Measurements from ENCODE around the gene VANGL2. TPM values are rescaled to one million over a fixed set of nuclear protein-coding genes. Genes with fewer than 3 reads are reported as not detected.

The VANGL2 gene
- polyA plus RNA-seq, 2 donors, result 4.5 to 6.8 TPM

DNA sequence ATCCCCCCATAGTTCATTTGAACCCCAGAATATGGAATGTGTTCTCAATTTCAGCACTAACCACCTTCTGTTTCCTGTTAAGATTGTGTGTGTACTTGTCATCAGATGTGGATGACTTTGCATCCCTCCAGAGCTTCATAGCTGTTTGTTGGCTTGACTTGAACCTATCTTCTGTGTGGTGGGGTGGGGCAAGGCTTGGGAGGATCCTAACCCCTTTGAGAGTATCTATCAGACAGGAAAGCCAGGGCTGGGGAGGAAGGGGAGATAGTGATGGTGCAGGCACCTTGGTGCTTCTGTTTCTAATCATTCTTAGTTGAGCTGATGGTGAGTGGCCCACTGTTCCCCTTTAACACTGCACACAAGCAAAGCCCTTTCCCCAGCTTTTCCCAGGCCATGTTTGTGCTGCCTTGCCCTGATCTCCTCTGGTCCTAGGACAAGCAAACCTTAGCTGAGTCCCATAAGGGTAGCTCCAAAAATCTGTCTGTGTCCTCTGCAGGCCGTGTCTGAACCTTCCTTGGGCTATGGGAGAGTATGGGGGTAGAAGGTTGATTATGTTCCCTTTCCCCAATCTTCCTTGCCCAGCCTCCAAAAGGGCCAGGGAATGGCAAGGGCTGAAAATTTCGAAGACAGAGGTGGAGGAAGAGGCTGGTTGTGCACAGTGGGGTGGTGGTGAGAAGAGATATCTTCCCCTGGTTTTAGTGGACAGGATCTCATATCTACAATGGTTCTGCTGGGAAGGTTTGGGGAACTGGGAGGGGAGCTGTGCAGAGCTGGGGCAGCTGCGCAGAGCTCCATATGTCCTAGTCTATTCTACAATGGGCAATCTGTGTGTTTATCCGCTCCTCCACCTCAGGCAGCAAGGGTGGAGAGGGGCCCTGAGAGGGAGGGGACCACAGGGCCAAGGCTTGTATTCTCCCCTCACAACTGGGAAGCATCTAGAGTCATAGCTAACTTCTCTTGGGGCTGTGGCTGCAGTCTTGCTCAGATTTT lies 32.1 kb upstream of the VANGL2 start:
- H3K4me3 ChIP-seq (ENCODE audit: low read depth in 1 of 2, low read length in 2 of 2), result no peak overlapping the region
- 85 to 86% methylated on average over 4 of the region's 4 CpGs for WGBS, 2 donors
- no peaks in the 10 kb centered on the region for H3K27me3 ChIP-seq (ENCODE audit: control insufficient read depth in 1 of 2, insufficient read depth in 2 of 2, low read length in 2 of 2)
- H3K27ac ChIP-seq (ENCODE audit: low read depth in 2 of 2, low read length in 1 of 2), result no peak overlapping the region
- no peaks in the 10 kb centered on the region for H3K9me3 ChIP-seq (ENCODE audit: control insufficient read depth in 2 of 2, insufficient read depth in 1 of 2, low read depth in 1 of 2, low read length in 1 of 2)
- H3K36me3 ChIP-seq (ENCODE audit: control insufficient read depth in 2 of 2, insufficient read depth in 2 of 2, low read length in 1 of 2), result no peaks in the 10 kb centered on the region
- H3K4me1 ChIP-seq (ENCODE audit: control insufficient read depth in 2 of 2, insufficient read depth in 2 of 2, low read length in 1 of 2), result no peaks in the 10 kb centered on the region

DNA sequence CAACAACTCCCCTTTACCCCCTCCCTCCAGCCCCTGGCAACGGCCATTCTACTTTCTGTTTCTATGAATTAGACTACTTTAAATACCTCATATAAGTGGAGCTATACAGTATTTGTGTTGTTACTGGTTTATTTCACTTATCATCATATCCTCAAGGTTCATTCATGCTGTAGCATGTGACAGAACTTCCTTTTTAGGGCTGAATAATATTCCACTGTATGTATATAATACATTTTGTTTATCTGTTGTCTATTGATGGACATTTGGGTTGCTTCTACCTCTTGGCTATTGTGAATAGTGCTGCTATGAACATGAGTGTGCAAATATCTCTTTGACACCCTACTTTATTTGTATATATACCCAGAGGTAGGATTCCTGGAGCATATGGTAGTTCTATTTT lies 31.3 kb upstream of the VANGL2 start:
- no peaks in the 10 kb centered on the region for H3K27me3 ChIP-seq (ENCODE audit: control insufficient read depth in 1 of 2, insufficient read depth in 2 of 2, low read length in 2 of 2)
- H3K9me3 ChIP-seq (ENCODE audit: control insufficient read depth in 2 of 2, insufficient read depth in 1 of 2, low read depth in 1 of 2, low read length in 1 of 2), result no peaks in the 10 kb centered on the region
- H3K4me3 ChIP-seq (ENCODE audit: low read depth in 1 of 2, low read length in 2 of 2), result no peak overlapping the region
- no peak overlapping the region for H3K27ac ChIP-seq (ENCODE audit: low read depth in 2 of 2, low read length in 1 of 2)
- H3K4me1 ChIP-seq (ENCODE audit: control insufficient read depth in 2 of 2, insufficient read depth in 2 of 2, low read length in 1 of 2), result no peaks in the 10 kb centered on the region
- 70 to 72% methylated on average over 1 of the region's 1 CpG for WGBS, 2 donors
- H3K36me3 ChIP-seq (ENCODE audit: control insufficient read depth in 2 of 2, insufficient read depth in 2 of 2, low read length in 1 of 2), result no peaks in the 10 kb centered on the region

DNA sequence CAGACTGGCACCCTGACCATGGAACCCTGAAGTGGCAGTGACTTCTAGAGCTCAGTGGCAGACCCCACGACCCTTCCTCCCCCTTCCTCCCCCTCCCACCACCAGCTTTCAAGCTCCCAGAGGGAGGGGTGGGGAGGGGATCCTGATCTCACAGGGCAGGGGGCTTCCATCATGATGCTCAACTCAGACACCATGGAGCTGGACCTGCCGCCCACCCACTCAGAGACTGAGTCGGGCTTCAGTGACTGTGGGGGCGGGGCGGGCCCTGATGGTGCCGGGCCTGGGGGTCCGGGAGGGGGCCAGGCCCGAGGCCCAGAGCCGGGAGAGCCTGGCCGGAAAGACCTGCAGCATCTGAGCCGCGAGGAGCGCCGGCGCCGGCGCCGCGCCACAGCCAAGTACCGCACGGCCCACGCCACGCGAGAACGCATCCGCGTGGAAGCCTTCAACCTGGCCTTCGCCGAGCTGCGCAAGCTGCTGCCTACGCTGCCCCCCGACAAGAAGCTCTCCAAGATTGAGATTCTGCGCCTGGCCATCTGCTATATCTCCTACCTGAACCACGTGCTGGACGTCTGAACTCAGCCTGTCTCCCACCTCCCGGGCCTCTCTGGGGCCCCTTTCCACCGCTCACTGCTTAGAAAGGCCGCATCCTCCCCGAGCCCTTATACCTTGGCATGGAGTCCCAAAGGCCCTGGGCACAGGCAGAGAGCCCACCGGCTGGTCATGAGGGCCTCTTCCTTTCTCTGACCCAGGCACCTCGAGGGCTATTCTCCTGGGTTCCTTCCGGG lies 29.6 kb upstream of the VANGL2 start:
- Histone ChIP-seq H3K27ac (ENCODE audit: low read depth in 2 of 2, low read length in 1 of 2) (no peak overlapping the region), H3K27me3 (ENCODE audit: control insufficient read depth in 1 of 2, insufficient read depth in 2 of 2, low read length in 2 of 2) (no peaks in the 10 kb centered on the region), H3K4me3 (ENCODE audit: low read depth in 1 of 2, low read length in 2 of 2) (no peak overlapping the region), H3K4me1 (ENCODE audit: control insufficient read depth in 2 of 2, insufficient read depth in 2 of 2, low read length in 1 of 2) (peaks cover 0 to 2% of the 10 kb centered on the region in 2 donors), H3K36me3 (ENCODE audit: control insufficient read depth in 2 of 2, insufficient read depth in 2 of 2, low read length in 1 of 2) (no peaks in the 10 kb centered on the region), H3K9me3 (ENCODE audit: control insufficient read depth in 2 of 2, insufficient read depth in 1 of 2, low read depth in 1 of 2, low read length in 1 of 2) (no peaks in the 10 kb centered on the region)
- 76 to 79% methylated on average over 36 to 42 of the region's 42 CpGs for WGBS, 2 donors

DNA sequence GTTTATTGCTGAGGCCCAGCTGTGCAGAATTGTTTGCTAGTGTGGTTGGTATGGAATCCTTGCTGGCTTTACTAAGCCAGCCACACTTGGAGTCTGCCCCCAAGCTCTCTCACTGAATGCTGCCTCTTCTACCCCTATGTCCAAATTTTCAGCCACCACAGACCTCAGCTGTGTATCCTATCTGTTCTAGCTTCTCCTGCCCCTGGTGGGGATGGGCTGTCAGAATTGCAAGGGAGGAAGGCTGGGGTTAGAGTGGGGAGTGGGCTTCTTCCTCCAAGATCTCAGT lies 29.1 kb upstream of the VANGL2 start:
- H3K36me3 ChIP-seq (ENCODE audit: control insufficient read depth in 2 of 2, insufficient read depth in 2 of 2, low read length in 1 of 2), result no peaks in the 10 kb centered on the region
- no peaks in the 10 kb centered on the region for H3K27me3 ChIP-seq (ENCODE audit: control insufficient read depth in 1 of 2, insufficient read depth in 2 of 2, low read length in 2 of 2)
- no peaks in the 10 kb centered on the region for H3K9me3 ChIP-seq (ENCODE audit: control insufficient read depth in 2 of 2, insufficient read depth in 1 of 2, low read depth in 1 of 2, low read length in 1 of 2)
- no peak overlapping the region for H3K4me3 ChIP-seq (ENCODE audit: low read depth in 1 of 2, low read length in 2 of 2)
- no peak overlapping the region for H3K27ac ChIP-seq (ENCODE audit: low read depth in 2 of 2, low read length in 1 of 2)
- peaks cover 0 to 2% of the 10 kb centered on the region in 2 donors for H3K4me1 ChIP-seq (ENCODE audit: control insufficient read depth in 2 of 2, insufficient read depth in 2 of 2, low read length in 1 of 2)

DNA sequence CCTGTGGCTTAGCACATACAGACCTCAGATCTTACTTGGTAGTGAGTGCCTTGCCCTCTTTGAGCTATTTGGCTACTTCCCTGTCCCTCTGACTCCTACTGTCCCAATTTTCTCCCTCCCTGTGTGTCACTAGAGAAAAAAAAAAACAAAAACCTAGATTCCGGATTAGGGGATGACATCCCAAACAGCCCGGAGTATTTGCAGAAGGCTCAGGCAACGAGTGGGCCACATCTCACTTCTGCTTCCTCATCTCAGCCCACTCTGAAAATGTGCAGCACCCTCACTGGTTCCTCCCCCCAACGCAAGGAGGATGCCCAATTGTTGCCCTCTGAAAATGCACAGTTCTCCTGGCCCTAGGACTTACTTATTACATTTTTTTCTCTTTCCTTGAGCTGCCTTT lies 28.6 kb upstream of the VANGL2 start:
- 80 to 84% methylated on average over 4 of the region's 4 CpGs for WGBS, 2 donors
- peaks cover 0 to 2% of the 10 kb centered on the region in 2 donors for H3K4me1 ChIP-seq (ENCODE audit: control insufficient read depth in 2 of 2, insufficient read depth in 2 of 2, low read length in 1 of 2)
- no peaks in the 10 kb centered on the region for H3K36me3 ChIP-seq (ENCODE audit: control insufficient read depth in 2 of 2, insufficient read depth in 2 of 2, low read length in 1 of 2)
- no peak overlapping the region for H3K27ac ChIP-seq (ENCODE audit: low read depth in 2 of 2, low read length in 1 of 2)
- H3K27me3 ChIP-seq (ENCODE audit: control insufficient read depth in 1 of 2, insufficient read depth in 2 of 2, low read length in 2 of 2), result no peaks in the 10 kb centered on the region
- H3K9me3 ChIP-seq (ENCODE audit: control insufficient read depth in 2 of 2, insufficient read depth in 1 of 2, low read depth in 1 of 2, low read length in 1 of 2), result no peaks in the 10 kb centered on the region
- H3K4me3 ChIP-seq (ENCODE audit: low read depth in 1 of 2, low read length in 2 of 2), result no peak overlapping the region

DNA sequence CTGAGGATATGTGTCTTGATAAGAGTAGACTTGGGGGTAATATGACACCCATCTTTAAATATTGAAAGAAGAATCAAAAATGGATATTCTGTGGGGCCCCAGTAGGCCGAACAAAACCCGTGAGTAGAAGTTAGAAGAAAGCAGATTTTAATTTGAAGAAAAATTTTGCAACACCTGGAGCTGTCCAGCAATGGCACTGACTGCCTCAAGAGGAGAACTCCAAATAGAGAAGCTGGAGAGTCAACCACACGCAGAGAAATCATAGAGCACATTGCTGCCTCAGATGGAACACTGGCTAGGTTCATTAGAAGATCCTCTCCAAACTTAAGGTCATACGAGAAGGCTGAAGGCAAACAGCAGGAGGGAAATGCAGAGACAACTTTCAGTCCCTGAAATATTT lies 26.7 kb upstream of the VANGL2 start:
- whole genome bisulfite sequencing, 2 donors, result 87 to 91% methylated on average over 4 of the region's 4 CpGs
- Histone ChIP-seq H3K36me3 (ENCODE audit: control insufficient read depth in 2 of 2, insufficient read depth in 2 of 2, low read length in 1 of 2) (no peaks in the 10 kb centered on the region), H3K4me3 (ENCODE audit: low read depth in 1 of 2, low read length in 2 of 2) (no peak overlapping the region), H3K27ac (ENCODE audit: low read depth in 2 of 2, low read length in 1 of 2) (no peak overlapping the region), H3K27me3 (ENCODE audit: control insufficient read depth in 1 of 2, insufficient read depth in 2 of 2, low read length in 2 of 2) (no peaks in the 10 kb centered on the region), H3K4me1 (ENCODE audit: control insufficient read depth in 2 of 2, insufficient read depth in 2 of 2, low read length in 1 of 2) (peaks cover 0 to 2% of the 10 kb centered on the region in 2 donors), H3K9me3 (ENCODE audit: control insufficient read depth in 2 of 2, insufficient read depth in 1 of 2, low read depth in 1 of 2, low read length in 1 of 2) (no peaks in the 10 kb centered on the region)

DNA sequence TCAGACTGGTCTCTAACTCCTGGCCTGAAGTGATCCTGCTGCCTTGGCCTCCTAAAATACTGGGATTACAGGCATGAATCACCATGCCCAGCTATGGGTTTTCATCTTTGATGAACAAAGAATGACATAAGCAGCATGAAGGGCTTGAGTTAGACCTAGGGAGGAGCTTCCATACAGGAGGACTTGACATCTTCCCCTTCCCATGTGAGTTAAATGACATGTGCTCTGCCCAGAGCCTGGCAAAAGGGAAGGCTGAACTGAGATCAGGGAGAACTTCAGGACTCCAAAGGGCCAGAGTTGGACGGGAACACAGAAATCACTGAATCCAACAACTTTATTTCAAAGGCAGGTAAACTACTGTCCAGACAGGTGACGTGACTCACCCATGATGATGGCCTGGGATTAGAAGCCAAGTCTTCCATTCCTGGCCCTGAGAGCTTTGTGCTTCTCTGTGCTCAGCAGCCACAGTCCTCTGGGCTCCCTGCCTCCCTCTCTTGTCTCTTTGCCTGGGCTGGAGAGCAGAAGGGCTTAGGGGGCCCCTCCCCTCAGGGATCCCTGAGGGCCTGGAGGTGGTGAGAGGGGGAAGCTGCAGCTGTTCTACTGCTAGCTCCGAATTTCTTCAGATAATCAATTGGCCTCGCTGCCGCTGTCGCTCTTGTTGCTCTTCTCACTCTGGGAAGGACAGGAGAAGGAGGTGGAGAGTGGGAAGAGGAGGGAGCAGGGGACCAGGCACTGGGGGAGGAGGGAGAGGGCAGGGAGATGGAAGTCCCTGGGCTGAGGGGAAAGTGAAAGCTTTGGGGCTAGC lies 25.9 kb upstream of the VANGL2 start:
- H3K9me3 ChIP-seq (ENCODE audit: control insufficient read depth in 2 of 2, insufficient read depth in 1 of 2, low read depth in 1 of 2, low read length in 1 of 2), result no peaks in the 10 kb centered on the region
- 52 to 58% methylated on average over 6 of the region's 6 CpGs for WGBS, 2 donors
- peaks cover 0 to 2% of the 10 kb centered on the region in 2 donors for H3K4me1 ChIP-seq (ENCODE audit: control insufficient read depth in 2 of 2, insufficient read depth in 2 of 2, low read length in 1 of 2)
- H3K36me3 ChIP-seq (ENCODE audit: control insufficient read depth in 2 of 2, insufficient read depth in 2 of 2, low read length in 1 of 2), result no peaks in the 10 kb centered on the region
- H3K27ac ChIP-seq (ENCODE audit: low read depth in 2 of 2, low read length in 1 of 2), result peak overlapping the region in 1 of 2 donors; percentile 5
- no peak overlapping the region for H3K4me3 ChIP-seq (ENCODE audit: low read depth in 1 of 2, low read length in 2 of 2)
- no peaks in the 10 kb centered on the region for H3K27me3 ChIP-seq (ENCODE audit: control insufficient read depth in 1 of 2, insufficient read depth in 2 of 2, low read length in 2 of 2)

DNA sequence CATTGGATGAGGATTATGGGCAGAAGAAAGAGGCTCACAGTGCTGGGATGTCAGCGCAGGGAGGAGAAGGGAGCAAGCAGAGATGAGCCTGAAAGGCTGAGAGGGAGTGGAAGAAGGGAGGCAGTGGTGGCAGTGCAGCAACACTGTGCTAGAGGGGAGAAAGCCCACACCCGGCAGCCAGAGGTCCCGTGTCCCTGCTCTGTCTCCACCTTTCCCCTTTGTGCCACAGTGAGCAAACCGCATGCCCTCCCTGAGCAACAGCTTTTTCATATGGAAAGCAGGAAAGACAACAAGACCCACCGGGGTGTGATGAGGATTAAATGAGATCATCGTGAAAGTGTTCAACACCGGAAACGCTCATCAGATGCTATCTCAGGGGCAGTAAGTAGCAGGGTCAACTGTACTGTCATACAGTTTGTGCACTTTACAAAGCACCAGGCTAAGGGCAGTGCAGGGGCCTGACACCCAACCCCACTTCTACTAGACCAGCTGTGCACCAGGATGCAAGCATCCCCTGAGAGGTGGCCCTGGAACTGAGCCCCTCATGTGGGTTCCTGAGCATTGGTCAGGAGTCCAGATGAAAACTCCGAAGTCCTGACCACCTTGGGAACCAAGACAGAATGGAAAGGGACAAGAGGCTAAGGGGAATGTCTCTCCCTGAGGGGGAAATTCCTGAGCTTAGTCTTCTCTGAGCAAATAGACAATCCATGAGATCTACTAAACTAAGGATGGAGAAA lies 24.4 kb upstream of the VANGL2 start:
- Histone ChIP-seq H3K27me3 (ENCODE audit: control insufficient read depth in 1 of 2, insufficient read depth in 2 of 2, low read length in 2 of 2) (no peaks in the 10 kb centered on the region), H3K4me3 (ENCODE audit: low read depth in 1 of 2, low read length in 2 of 2) (no peak overlapping the region), H3K27ac (ENCODE audit: low read depth in 2 of 2, low read length in 1 of 2) (no peak overlapping the region), H3K36me3 (ENCODE audit: control insufficient read depth in 2 of 2, insufficient read depth in 2 of 2, low read length in 1 of 2) (no peaks in the 10 kb centered on the region), H3K4me1 (ENCODE audit: control insufficient read depth in 2 of 2, insufficient read depth in 2 of 2, low read length in 1 of 2) (peaks cover 0 to 2% of the 10 kb centered on the region in 2 donors), H3K9me3 (ENCODE audit: control insufficient read depth in 2 of 2, insufficient read depth in 1 of 2, low read depth in 1 of 2, low read length in 1 of 2) (no peaks in the 10 kb centered on the region)
- WGBS, 2 donors, result 30 to 37% methylated on average over 9 of the region's 9 CpGs

All from esophagus (tissue), 2 donors.